ENCODE data around the gene KCNMA1. TPM values are rescaled to one million over a fixed set of nuclear protein-coding genes. Genes with fewer than 3 reads are reported as not detected.

Gene KCNMA1
- polyA plus RNA-seq, 1 donor from 2014 or later = 60.8 TPM

DNA sequence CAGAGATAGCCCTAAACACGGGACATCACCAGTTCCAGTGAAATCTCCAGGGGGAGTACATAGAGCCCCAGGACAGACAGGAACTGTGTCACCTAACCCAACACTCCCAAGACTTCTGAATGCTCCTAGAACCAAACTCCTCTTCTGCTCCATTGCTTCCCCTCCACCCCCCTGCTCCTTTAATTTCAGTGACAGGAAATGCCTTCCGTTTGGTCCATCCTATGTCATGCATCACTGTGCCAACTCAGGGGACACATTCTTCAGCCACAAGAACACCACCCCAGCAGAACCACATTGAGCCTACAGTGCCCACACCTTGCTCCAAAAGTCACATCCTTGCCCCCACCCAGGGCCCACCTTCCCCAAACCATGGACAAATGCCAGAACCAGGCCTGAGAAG, 100.5 kb downstream of the KCNMA1 start:
- H2AFZ ChIP-seq (ENCODE audit: low read depth, low read length) = no peak overlapping the region
- H3K9me2 ChIP-seq (ENCODE audit: insufficient read depth, low read length) = no peaks in the 10 kb centered on the region
- no peak overlapping the region for H3K4me2 ChIP-seq (ENCODE audit: low read length)
- no peaks in the 10 kb centered on the region for H3F3A ChIP-seq (ENCODE audit: insufficient read depth, low read length, poor library complexity, severe bottlenecking)
- TF ChIP-seq EZH2 (IDR thresholded peaks at IDR 0.05; ENCODE audit: borderline replicate concordance, insufficient read depth, low read length, poor library complexity, severe bottlenecking) (no peak), TAF1 (IDR thresholded peaks at IDR 0.05; ENCODE audit: low read depth) (no peak), RAD21 (conservative IDR thresholded peaks at IDR 0.05) (no peak), SMC3 (conservative IDR thresholded peaks at IDR 0.05; ENCODE audit: poor library complexity) (no peak), EP300 (conservative IDR thresholded peaks at IDR 0.05; ENCODE audit: poor library complexity, severe bottlenecking) (no peak), POLR2AphosphoS5 (IDR thresholded peaks at IDR 0.05) (no peak), MXI1 (conservative IDR thresholded peaks at IDR 0.05; ENCODE audit: poor library complexity, severe bottlenecking) (no peak)
- TF ChIP-seq, protein P1, sequence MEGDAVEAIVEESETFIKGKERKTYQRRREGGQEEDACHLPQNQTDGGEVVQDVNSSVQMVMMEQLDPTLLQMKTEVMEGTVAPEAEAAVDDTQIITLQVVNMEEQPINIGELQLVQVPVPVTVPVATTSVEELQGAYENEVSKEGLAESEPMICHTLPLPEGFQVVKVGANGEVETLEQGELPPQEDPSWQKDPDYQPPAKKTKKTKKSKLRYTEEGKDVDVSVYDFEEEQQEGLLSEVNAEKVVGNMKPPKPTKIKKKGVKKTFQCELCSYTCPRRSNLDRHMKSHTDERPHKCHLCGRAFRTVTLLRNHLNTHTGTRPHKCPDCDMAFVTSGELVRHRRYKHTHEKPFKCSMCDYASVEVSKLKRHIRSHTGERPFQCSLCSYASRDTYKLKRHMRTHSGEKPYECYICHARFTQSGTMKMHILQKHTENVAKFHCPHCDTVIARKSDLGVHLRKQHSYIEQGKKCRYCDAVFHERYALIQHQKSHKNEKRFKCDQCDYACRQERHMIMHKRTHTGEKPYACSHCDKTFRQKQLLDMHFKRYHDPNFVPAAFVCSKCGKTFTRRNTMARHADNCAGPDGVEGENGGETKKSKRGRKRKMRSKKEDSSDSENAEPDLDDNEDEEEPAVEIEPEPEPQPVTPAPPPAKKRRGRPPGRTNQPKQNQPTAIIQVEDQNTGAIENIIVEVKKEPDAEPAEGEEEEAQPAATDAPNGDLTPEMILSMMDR (IDR thresholded peaks at IDR 0.05; ENCODE audit: poor library complexity, severe bottlenecking) = no peak
- TF ChIP-seq, protein P2, sequence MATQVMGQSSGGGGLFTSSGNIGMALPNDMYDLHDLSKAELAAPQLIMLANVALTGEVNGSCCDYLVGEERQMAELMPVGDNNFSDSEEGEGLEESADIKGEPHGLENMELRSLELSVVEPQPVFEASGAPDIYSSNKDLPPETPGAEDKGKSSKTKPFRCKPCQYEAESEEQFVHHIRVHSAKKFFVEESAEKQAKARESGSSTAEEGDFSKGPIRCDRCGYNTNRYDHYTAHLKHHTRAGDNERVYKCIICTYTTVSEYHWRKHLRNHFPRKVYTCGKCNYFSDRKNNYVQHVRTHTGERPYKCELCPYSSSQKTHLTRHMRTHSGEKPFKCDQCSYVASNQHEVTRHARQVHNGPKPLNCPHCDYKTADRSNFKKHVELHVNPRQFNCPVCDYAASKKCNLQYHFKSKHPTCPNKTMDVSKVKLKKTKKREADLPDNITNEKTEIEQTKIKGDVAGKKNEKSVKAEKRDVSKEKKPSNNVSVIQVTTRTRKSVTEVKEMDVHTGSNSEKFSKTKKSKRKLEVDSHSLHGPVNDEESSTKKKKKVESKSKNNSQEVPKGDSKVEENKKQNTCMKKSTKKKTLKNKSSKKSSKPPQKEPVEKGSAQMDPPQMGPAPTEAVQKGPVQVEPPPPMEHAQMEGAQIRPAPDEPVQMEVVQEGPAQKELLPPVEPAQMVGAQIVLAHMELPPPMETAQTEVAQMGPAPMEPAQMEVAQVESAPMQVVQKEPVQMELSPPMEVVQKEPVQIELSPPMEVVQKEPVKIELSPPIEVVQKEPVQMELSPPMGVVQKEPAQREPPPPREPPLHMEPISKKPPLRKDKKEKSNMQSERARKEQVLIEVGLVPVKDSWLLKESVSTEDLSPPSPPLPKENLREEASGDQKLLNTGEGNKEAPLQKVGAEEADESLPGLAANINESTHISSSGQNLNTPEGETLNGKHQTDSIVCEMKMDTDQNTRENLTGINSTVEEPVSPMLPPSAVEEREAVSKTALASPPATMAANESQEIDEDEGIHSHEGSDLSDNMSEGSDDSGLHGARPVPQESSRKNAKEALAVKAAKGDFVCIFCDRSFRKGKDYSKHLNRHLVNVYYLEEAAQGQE (IDR thresholded peaks at IDR 0.05; ENCODE audit: borderline replicate concordance) = no peak
- no peak overlapping the region for H3K4me3 ChIP-seq (ENCODE audit: low read length)
- H3K9ac ChIP-seq (ENCODE audit: low read length) = no peak overlapping the region
- H3K79me2 ChIP-seq (replicated peaks; ENCODE audit: insufficient read depth, low read length) = no peaks in the 10 kb centered on the region
- no peaks in the 10 kb centered on the region for H4K20me1 ChIP-seq (ENCODE audit: insufficient read depth)
- no peaks in the 10 kb centered on the region for H3K27me3 ChIP-seq (ENCODE audit: insufficient read depth, low read depth, low read length)
- no peaks in the 10 kb centered on the region for H3K9me3 ChIP-seq (ENCODE audit: low read length)
- H3K27ac ChIP-seq (ENCODE audit: low read length) = no peak overlapping the region
- H3K36me3 ChIP-seq (ENCODE audit: insufficient read depth, low read length) = no peaks in the 10 kb centered on the region

DNA sequence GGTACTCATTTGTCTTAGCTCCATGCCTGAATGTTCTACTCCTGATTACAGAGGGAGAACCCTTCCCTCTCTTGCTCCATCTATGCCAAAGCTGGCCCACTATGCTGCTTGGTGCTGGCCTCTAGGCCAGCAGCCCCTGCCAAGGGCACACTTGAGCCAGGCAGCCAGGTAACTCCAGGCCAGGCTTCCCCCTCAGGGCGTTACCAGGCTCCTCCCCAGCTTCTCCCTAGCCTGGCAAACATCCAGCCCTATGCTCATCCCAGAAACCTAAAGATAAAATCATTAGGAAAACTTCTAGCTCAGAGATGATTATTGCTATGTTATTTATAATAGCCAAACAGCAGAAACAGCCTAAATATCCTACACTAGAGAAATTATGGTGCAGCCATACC, 103.7 kb downstream of the KCNMA1 start:
- H4K20me1 ChIP-seq (ENCODE audit: insufficient read depth) = no peaks in the 10 kb centered on the region

More for the DNA sequence above, 103.7 kb downstream of the KCNMA1 start:
- TF ChIP-seq, protein P2 (IDR thresholded peaks at IDR 0.05; ENCODE audit: borderline replicate concordance) = no peak
- TF ChIP-seq RAD21 (conservative IDR thresholded peaks at IDR 0.05) (no peak), EZH2 (IDR thresholded peaks at IDR 0.05; ENCODE audit: borderline replicate concordance, insufficient read depth, low read length, poor library complexity, severe bottlenecking) (no peak), SMC3 (conservative IDR thresholded peaks at IDR 0.05; ENCODE audit: poor library complexity) (no peak), TAF1 (IDR thresholded peaks at IDR 0.05; ENCODE audit: low read depth) (no peak), EP300 (conservative IDR thresholded peaks at IDR 0.05; ENCODE audit: poor library complexity, severe bottlenecking) (no peak), MXI1 (conservative IDR thresholded peaks at IDR 0.05; ENCODE audit: poor library complexity, severe bottlenecking) (no peak), POLR2AphosphoS5 (IDR thresholded peaks at IDR 0.05) (no peak)
- TF ChIP-seq, protein P1 (IDR thresholded peaks at IDR 0.05; ENCODE audit: poor library complexity, severe bottlenecking) = no peak
- no peak overlapping the region for H3K27ac ChIP-seq (ENCODE audit: low read length)
- no peak overlapping the region for H3K9ac ChIP-seq (ENCODE audit: low read length)
- H3F3A ChIP-seq (ENCODE audit: insufficient read depth, low read length, poor library complexity, severe bottlenecking) = no peaks in the 10 kb centered on the region
- H3K36me3 ChIP-seq (ENCODE audit: insufficient read depth, low read length) = no peaks in the 10 kb centered on the region
- H3K9me3 ChIP-seq (ENCODE audit: low read length) = no peaks in the 10 kb centered on the region
- H3K79me2 ChIP-seq (replicated peaks; ENCODE audit: insufficient read depth, low read length) = no peaks in the 10 kb centered on the region
- H3K9me2 ChIP-seq (ENCODE audit: insufficient read depth, low read length) = no peaks in the 10 kb centered on the region
- H2AFZ ChIP-seq (ENCODE audit: low read depth, low read length) = no peak overlapping the region
- H3K4me2 ChIP-seq (ENCODE audit: low read length) = no peak overlapping the region
- H3K4me3 ChIP-seq (ENCODE audit: low read length) = no peak overlapping the region
- H3K27me3 ChIP-seq (ENCODE audit: insufficient read depth, low read depth, low read length) = no peaks in the 10 kb centered on the region

Data from neural cell (in vitro differentiated cells).